Colon (tissue), 2 donors: ENCODE data around the gene CDH5.

ENCODE experiments used
- FAIRE-seq: peaks from 2 replicates; lab custom pipeline; 2012; peaks lifted over from hg19 to GRCh38; lab: Jason Lieb, UNC
- donor health status: control.
- donor health status: control.

The CDH5 gene

GRCh38 chr16:66418165-66418962, 51.9 kb downstream of the CDH5 start:
- FAIRE-seq, result no peak

- no peak for FAIRE-seq
Measured at GRCh38 chr16:66419527-66419926, 53.0 kb downstream of the CDH5 start.

GRCh38 chr16:66420396-66420795, 53.9 kb downstream of the CDH5 start:
- FAIRE-seq, result no peak

- FAIRE-seq, result no peak
Measured at GRCh38 chr16:66421891-66422290, 55.4 kb downstream of the CDH5 start.

- FAIRE-seq, result no peak
Measured at GRCh38 chr16:66422366-66422765, 55.9 kb downstream of the CDH5 start.

GRCh38 chr16:66423177-66423576, 56.7 kb downstream of the CDH5 start:
- FAIRE-seq, result no peak

- no peak for FAIRE-seq
Measured at GRCh38 chr16:66425651-66426050, 59.2 kb downstream of the CDH5 start.

GRCh38 chr16:66426112-66427035, 59.9 kb downstream of the CDH5 start:
- FAIRE-seq, result no peak

- FAIRE-seq, result no peak
Measured at GRCh38 chr16:66427036-66427860, 60.8 kb downstream of the CDH5 start, which contains the start of gene BEAN1. BEAN1 (plus strand) TSS chr16:66427295; CDS start chr16:66437677, 10,382 bp downstream.

- FAIRE-seq, result no peak
Measured at GRCh38 chr16:66427871-66428681, 61.6 kb downstream of the CDH5 start.

GRCh38 chr16:66428682-66429251, 62.3 kb downstream of the CDH5 start:
- FAIRE-seq, result no peak

- no peak for FAIRE-seq
Measured at GRCh38 chr16:66429290-66429962, 62.9 kb downstream of the CDH5 start.

GRCh38 chr16:66430214-66430613, 63.7 kb downstream of the CDH5 start:
- no peak for FAIRE-seq

- FAIRE-seq, result no peak
Measured at GRCh38 chr16:66431760-66432159, 65.3 kb downstream of the CDH5 start.

- no peak for FAIRE-seq
Measured at GRCh38 chr16:66432429-66432828, 65.9 kb downstream of the CDH5 start.

GRCh38 chr16:66434619-66435430, 68.3 kb downstream of the CDH5 start:
- FAIRE-seq, result no peak

- no peak for FAIRE-seq
Measured at GRCh38 chr16:66435896-66436295, 69.4 kb downstream of the CDH5 start.

- FAIRE-seq, result no peak
Measured at GRCh38 chr16:66437391-66437945, 71.0 kb downstream of the CDH5 start.

- FAIRE-seq, result no peak
Measured at GRCh38 chr16:66438536-66438935, 72.0 kb downstream of the CDH5 start.
